GM12892 (cell line): ENCODE results near the gene PIK3R6.

Experiments
- POLR2A ChIP-seq: IDR thresholded peaks from 2 replicates; pipeline ENCODE4 v1.6.1; 2011; ENCODE audit warnings: low read depth, low read length, control low read depth
- POLR2AphosphoS5 ChIP-seq: IDR thresholded peaks from 2 replicates; pipeline ENCODE4 v1.6.1; 2011; ENCODE audit warnings: low read depth, low read length, control low read depth
- TAF1 ChIP-seq: IDR thresholded peaks from 2 replicates; pipeline ENCODE4 v1.6.1; 2011; ENCODE audit warnings: low read depth, mild to moderate bottlenecking, control low read depth, low read length, borderline replicate concordance

DNA sequence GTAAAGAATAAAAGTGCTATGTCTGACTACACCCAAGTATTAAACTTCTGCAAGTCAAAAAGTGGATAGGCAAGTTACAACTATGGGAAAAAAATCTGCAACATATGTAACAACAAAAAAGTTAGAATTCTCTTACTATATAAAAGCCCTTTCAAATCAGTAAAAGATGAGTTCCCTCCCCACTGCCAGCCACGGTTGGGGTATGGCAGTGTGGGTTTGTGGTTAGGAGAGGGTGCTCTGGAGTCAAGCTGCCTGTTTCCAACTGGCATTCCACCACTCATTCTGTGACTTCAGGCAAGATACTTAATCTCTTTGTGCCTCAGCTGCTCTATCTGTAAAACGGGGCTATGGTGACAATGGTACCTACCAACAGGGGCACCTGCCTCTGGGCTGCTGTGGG is 41.7 kb downstream of the PIK3R6 start:
- TF ChIP-seq POLR2A (no peak), TAF1 (no peak), POLR2AphosphoS5 (no peak)
